H9 (cell line): Measurements from ENCODE around the gene TGFB3. TPM values are rescaled to one million over a fixed set of nuclear protein-coding genes. Genes with fewer than 3 reads are reported as not detected.

Experiments used
- DNase-seq: peaks from one replicate; pipeline ENCODE4 v3.0.0-alpha.2; 2017
- H2AFZ ChIP-seq: one replicate; pipeline ENCODE4 v1.6.1; 2013; ENCODE audit warnings: mild to moderate bottlenecking, low read length, control low read depth, moderate library complexity
- H2AK5ac ChIP-seq: 2 replicates; pipeline ENCODE4 v1.6.1; 2013; ENCODE audit warnings: low read length, control low read depth, mixed read lengths; ENCODE audit not compliant: insufficient read length
- H2BK120ac ChIP-seq: one replicate; pipeline ENCODE4 v1.6.1; 2013; ENCODE audit warnings: low read depth, mild to moderate bottlenecking, low read length, control low read depth, inconsistent platforms; ENCODE audit not compliant: poor library complexity, severe bottlenecking
- H2BK12ac ChIP-seq: 2 replicates; pipeline ENCODE4 v1.6.1; 2013; ENCODE audit warnings: low read length, control low read depth, mixed read lengths, low read depth; ENCODE audit not compliant: insufficient read length
- H2BK15ac ChIP-seq: 2 replicates; pipeline ENCODE4 v1.6.1; 2013; ENCODE audit warnings: low read depth, low read length, control low read depth
- H2BK20ac ChIP-seq: one replicate; pipeline ENCODE4 v1.6.1; 2013; ENCODE audit warnings: low read depth, mild to moderate bottlenecking, low read length, control low read depth, inconsistent platforms; ENCODE audit not compliant: poor library complexity, severe bottlenecking
- H2BK5ac ChIP-seq: 2 replicates; pipeline ENCODE4 v1.6.1; 2013; ENCODE audit warnings: low read length, control low read depth, mixed read lengths; ENCODE audit not compliant: insufficient read length
- H3K14ac ChIP-seq: 2 replicates; pipeline ENCODE4 v1.6.1; 2013; ENCODE audit warnings: low read length, control low read depth; ENCODE audit not compliant: insufficient read depth
- H3K18ac ChIP-seq: 2 replicates; pipeline ENCODE4 v1.6.1; 2013; ENCODE audit warnings: low read depth, mild to moderate bottlenecking, mixed read lengths, low read length, control low read depth; ENCODE audit not compliant: insufficient read length
- H3K23ac ChIP-seq: 2 replicates; pipeline ENCODE4 v1.6.1; 2013; ENCODE audit warnings: low read length, control low read depth, mixed read lengths, low read depth; ENCODE audit not compliant: insufficient read length
- H3K23me2 ChIP-seq: 2 replicates; pipeline ENCODE4 v1.6.1; 2013; ENCODE audit warnings: low read depth, mild to moderate bottlenecking, mixed read lengths, low read length, control low read depth; ENCODE audit not compliant: insufficient read length, poor library complexity, severe bottlenecking
- H3K27ac ChIP-seq: 2 replicates; pipeline ENCODE4 v1.5.1; 2013; ENCODE audit warnings: low read length, control low read depth, mixed read lengths, low read depth; ENCODE audit not compliant: insufficient read length
- H3K27me3 ChIP-seq: 2 replicates; pipeline ENCODE4 v1.6.1; 2013; ENCODE audit warnings: low read length, control low read depth, inconsistent platforms; ENCODE audit not compliant: insufficient read depth
- H3K4ac ChIP-seq: 2 replicates; pipeline ENCODE4 v1.6.1; 2013; ENCODE audit warnings: low read depth, mild to moderate bottlenecking, control low read depth, inconsistent platforms, low read length, moderate library complexity
- H3K4me1 ChIP-seq: 2 replicates; pipeline ENCODE4 v1.6.1; 2013; ENCODE audit warnings: low read length, control low read depth, inconsistent platforms; ENCODE audit not compliant: insufficient read depth
- H3K4me2 ChIP-seq: 2 replicates; pipeline ENCODE4 v1.6.1; 2013; ENCODE audit warnings: low read length, control low read depth, mixed read lengths; ENCODE audit not compliant: insufficient read length, insufficient read depth
- H3K56ac ChIP-seq: 2 replicates; pipeline ENCODE4 v1.6.1; 2013; ENCODE audit warnings: low read depth, mild to moderate bottlenecking, mixed read lengths, low read length, control low read depth; ENCODE audit not compliant: insufficient read length
- H3K79me1 ChIP-seq: 2 replicates; pipeline ENCODE4 v1.6.1; 2013; ENCODE audit warnings: low read depth, mild to moderate bottlenecking, moderate library complexity, low read length, control low read depth, inconsistent platforms; ENCODE audit not compliant: insufficient read depth, poor library complexity, severe bottlenecking
- H3K79me2 ChIP-seq: 2 replicates; pipeline ENCODE4 v1.6.1; 2013; ENCODE audit warnings: low read length, control low read depth, inconsistent platforms; ENCODE audit not compliant: insufficient read depth
- H3K9ac ChIP-seq: 2 replicates; pipeline ENCODE4 v1.6.1; 2013; ENCODE audit warnings: low read length, control low read depth, mixed read lengths; ENCODE audit not compliant: insufficient read length; ENCODE audit errors: extremely low read depth
- H3K9me3 ChIP-seq: one replicate; pipeline ENCODE4 v1.6.1; 2013; ENCODE audit warnings: low read depth, low read length, inconsistent platforms; ENCODE audit not compliant: control insufficient read depth
- H3T11ph ChIP-seq: one replicate; pipeline ENCODE4 v1.6.1; 2013; ENCODE audit warnings: mild to moderate bottlenecking, low read length, control low read depth, inconsistent platforms
- H4K20me1 ChIP-seq: one replicate; pipeline ENCODE4 v1.6.1; 2013; ENCODE audit not compliant: control insufficient read depth, insufficient read length, insufficient read depth
- H4K5ac ChIP-seq: 2 replicates; pipeline ENCODE4 v1.6.1; 2013; ENCODE audit warnings: low read depth, mild to moderate bottlenecking, mixed read lengths, low read length, control low read depth; ENCODE audit not compliant: insufficient read length
- H4K8ac ChIP-seq: replicated peaks from 2 replicates; pipeline ENCODE4 v1.6.1; 2013; ENCODE audit warnings: low read length, control low read depth, mixed read lengths, low read depth; ENCODE audit not compliant: insufficient read length
- H4K91ac ChIP-seq: 2 replicates; pipeline ENCODE4 v1.6.1; 2013; ENCODE audit warnings: low read depth, mild to moderate bottlenecking, moderate library complexity, mixed read lengths, low read length, control low read depth; ENCODE audit not compliant: insufficient read length
- H3K27ac Mint-ChIP-seq, 3 experiments: 2 replicates in 2 of 3; 3 replicates in 1 of 3; pipeline ENCODE4 v1.8.0; 2020 to 2021; ENCODE audit warnings: mixed read lengths in 3 of 3, mild to moderate bottlenecking in 1 of 3, moderate library complexity in 1 of 3
- H3K27me3 Mint-ChIP-seq: 2 replicates; pipeline ENCODE4 v1.8.0; 2021; ENCODE audit warnings: low read depth, mild to moderate bottlenecking, moderate library complexity, mixed read lengths
- H3K36me3 Mint-ChIP-seq, 3 experiments: 2 replicates in 2 of 3; 3 replicates in 1 of 3; pipeline ENCODE4 v1.8.0; 2020 to 2021; ENCODE audit warnings: low read depth in 3 of 3, mixed read lengths in 3 of 3; ENCODE audit not compliant: insufficient read depth in 1 of 3
- H3K4me1 Mint-ChIP-seq, 2 experiments: 2 replicates each; pipeline ENCODE4 v1.8.0; 2020; ENCODE audit warnings: mixed read lengths in 2 of 2
- H3K4me3 Mint-ChIP-seq, 2 experiments: 2 replicates in 1 of 2; 3 replicates in 1 of 2; pipeline ENCODE4 v1.8.0; 2020 to 2021; ENCODE audit warnings: mild to moderate bottlenecking in 2 of 2, mixed read lengths in 2 of 2, moderate library complexity in 1 of 2
- H3K9me3 Mint-ChIP-seq, 2 experiments: 2 replicates in 1 of 2; 3 replicates in 1 of 2; pipeline ENCODE4 v1.8.0; 2020; ENCODE audit warnings: mild to moderate bottlenecking in 2 of 2, mixed read lengths in 2 of 2, moderate library complexity in 1 of 2
- CTCF ChIP-seq: fragments of 200-600 bp; sonication (generic); conservative IDR thresholded peaks from 3 replicates; pipeline ENCODE4 v1.8.0; 2021; ENCODE audit warnings: antibody characterized with exemption, mild to moderate bottlenecking
- WGBS: extraction: QIAGEN DNeasy Blood & Tissue Kit; methylation state at CpG from one replicate; pipeline ENCODE4 v1.1.7; 2013; ENCODE audit warnings: missing lambda C conversion rate, low lambda C conversion rate, mixed read lengths; ENCODE audit not compliant: insufficient read length; ENCODE audit errors: extremely low coverage; 5-methylcytosine and 5-hydroxymethylcytosine counted together
- total RNA-seq: library from RNA; stranded (reverse); gene quantifications from 2 replicates; pipeline ENCODE4 v1.2.1, GENCODE V29; 2021

The TGFB3 gene
- total RNA-seq, 1 experiment from 2014 or later, result 0.37 TPM

GRCh38 chr14:75976826-75977581, 4.8 kb downstream of the TGFB3 start:
- no CpG with 5 or more reads among the region's 8 CpGs for WGBS
- Histone ChIP-seq H2BK20ac (no peak overlapping the region), H3K4ac (no peak overlapping the region), H4K8ac (no peak overlapping the region), H3K9ac (no peak overlapping the region), H2BK15ac (no peak overlapping the region), H3K9me3 (no peaks in the 10 kb centered on the region), H3K18ac (no peak overlapping the region), H3K56ac (no peak overlapping the region), H3K23me2 (peaks cover 7% of the 10 kb centered on the region), H4K91ac (no peak overlapping the region), H3K79me2 (no peaks in the 10 kb centered on the region), H3K4me2 (peak overlapping the region; percentile 17), H4K5ac (no peak overlapping the region), H2AK5ac (no peak overlapping the region), H2BK120ac (no peak overlapping the region), H2BK12ac (no peak overlapping the region), H3K4me1 (peaks cover 13% of the 10 kb centered on the region; the same call in 1 of the 2 replicates), H3T11ph (no peak overlapping the region), H2AFZ (no peak overlapping the region), H4K20me1 (no peaks in the 10 kb centered on the region), H2BK5ac (no peak overlapping the region), H3K27ac (no peak overlapping the region), H3K27me3 (no peaks in the 10 kb centered on the region; the same call in 1 of the 2 replicates), H3K14ac (no peak overlapping the region), H3K23ac (no peak overlapping the region), H3K79me1 (no peaks in the 10 kb centered on the region)
- Mint-ChIP-seq H3K27me3 (peaks cover 29% of the 10 kb centered on the region), H3K27ac (peak overlapping the region in 2 of 3 experiments; percentile 6 to 57; a peak in 1 of 7 replicates), H3K9me3 (no peaks in the 10 kb centered on the region), H3K4me1 (peaks cover 42 to 46% of the 10 kb centered on the region in 2 experiments), H3K4me3 (no peak overlapping the region), H3K36me3 (no peaks in the 10 kb centered on the region; a peak in 1 of 7 replicates)
- DNase-seq, result no peak
- TF ChIP-seq CTCF, result no peak; the same call in 2 of the 3 replicates
